HuH-7.5 (cell line): ENCODE results near the gene CNTRL.
"Not testable (repeated sequence)": the region's sequence is repeated elsewhere in the genome, so short reads cannot be mapped to it uniquely, and the experiment has no call there.

Experiments used
- DNase-seq: peaks from one replicate; pipeline ENCODE4 v3.0.0; 2011; ENCODE audit warnings: low spot score

CNTRL gene, protein sequence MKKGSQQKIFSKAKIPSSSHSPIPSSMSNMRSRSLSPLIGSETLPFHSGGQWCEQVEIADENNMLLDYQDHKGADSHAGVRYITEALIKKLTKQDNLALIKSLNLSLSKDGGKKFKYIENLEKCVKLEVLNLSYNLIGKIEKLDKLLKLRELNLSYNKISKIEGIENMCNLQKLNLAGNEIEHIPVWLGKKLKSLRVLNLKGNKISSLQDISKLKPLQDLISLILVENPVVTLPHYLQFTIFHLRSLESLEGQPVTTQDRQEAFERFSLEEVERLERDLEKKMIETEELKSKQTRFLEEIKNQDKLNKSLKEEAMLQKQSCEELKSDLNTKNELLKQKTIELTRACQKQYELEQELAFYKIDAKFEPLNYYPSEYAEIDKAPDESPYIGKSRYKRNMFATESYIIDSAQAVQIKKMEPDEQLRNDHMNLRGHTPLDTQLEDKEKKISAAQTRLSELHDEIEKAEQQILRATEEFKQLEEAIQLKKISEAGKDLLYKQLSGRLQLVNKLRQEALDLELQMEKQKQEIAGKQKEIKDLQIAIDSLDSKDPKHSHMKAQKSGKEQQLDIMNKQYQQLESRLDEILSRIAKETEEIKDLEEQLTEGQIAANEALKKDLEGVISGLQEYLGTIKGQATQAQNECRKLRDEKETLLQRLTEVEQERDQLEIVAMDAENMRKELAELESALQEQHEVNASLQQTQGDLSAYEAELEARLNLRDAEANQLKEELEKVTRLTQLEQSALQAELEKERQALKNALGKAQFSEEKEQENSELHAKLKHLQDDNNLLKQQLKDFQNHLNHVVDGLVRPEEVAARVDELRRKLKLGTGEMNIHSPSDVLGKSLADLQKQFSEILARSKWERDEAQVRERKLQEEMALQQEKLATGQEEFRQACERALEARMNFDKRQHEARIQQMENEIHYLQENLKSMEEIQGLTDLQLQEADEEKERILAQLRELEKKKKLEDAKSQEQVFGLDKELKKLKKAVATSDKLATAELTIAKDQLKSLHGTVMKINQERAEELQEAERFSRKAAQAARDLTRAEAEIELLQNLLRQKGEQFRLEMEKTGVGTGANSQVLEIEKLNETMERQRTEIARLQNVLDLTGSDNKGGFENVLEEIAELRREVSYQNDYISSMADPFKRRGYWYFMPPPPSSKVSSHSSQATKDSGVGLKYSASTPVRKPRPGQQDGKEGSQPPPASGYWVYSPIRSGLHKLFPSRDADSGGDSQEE (N-terminal part only)

DNA sequence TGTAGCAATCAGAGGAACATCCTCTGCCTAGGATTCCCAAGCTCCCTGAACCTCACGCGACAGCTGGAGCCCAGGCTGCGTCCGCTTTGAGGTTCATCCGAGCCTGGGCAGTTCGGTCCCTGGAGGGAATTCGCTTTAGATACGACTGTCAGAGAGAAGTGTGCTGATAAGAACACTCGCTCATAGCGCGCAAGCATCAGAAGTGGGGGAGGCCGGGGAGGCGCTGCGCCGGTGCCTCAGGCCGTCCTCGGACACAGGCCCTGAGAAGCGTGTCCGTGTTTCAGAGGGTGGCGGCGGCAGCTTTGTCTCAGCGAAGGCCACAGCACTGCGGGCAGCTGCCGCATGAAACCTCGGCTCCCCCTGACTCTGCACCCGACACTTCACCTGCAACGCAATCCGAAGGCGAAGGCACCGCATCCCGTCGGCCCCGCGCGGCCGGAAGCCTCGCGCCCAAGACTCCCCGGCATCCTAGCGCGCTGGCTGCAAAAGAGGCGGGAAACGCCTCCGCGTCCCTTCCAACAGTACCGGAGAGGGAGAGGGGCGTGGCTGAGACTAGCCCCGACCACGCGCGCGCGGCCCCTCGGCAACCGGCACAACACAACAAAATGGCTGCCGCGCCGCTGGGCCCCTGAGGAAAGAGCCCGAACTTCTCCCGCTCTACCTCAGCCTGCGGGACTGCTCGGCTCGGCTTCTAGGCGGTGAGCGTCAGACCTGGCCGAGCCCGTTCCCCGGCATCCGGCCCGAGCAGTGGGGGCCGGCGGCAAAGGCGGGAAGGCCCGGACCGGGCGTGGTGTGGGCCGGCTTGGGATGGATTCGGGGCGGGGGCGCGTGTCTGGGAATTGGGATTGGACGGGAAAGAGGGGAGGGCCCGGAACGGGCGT is at the start of gene CNTRL:
Gene CNTRL, plus strand, starts transcription at position 586 of the 881 bp plus-strand sequence. CDS start 13,372 bp downstream, outside the sequence.
- DNase-seq, result peak; percentile 71

DNA sequence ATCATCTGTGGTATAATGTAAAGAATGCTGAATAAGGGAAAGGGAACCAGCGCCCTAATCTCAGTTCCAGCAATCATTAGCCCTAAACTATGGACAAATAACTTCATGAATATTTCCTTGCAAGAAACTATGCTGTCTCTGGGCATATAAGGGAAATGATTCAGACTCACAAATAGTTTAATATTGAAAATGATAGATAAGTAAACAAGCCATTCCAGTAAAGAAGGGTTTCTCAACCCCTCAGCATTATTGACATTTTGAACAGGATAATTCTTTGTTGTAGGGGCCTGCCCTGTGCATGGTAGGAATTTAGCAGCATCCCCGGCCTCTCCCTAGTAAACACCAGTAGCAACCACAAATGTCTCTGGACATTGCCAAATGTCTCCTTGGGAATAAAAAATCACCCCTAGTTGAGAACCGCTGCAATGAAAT is 48.5 kb upstream of the CNTRL start:
- no peak for DNase-seq

- no peak for DNase-seq
These were observed 48.0 kb upstream of the CNTRL start for GRCh38 chr9:121026768-121027167.

GRCh38 chr9:121028285-121028684 is 46.5 kb upstream of the CNTRL start:
- DNase-seq, result not testable (repeated sequence)

DNA sequence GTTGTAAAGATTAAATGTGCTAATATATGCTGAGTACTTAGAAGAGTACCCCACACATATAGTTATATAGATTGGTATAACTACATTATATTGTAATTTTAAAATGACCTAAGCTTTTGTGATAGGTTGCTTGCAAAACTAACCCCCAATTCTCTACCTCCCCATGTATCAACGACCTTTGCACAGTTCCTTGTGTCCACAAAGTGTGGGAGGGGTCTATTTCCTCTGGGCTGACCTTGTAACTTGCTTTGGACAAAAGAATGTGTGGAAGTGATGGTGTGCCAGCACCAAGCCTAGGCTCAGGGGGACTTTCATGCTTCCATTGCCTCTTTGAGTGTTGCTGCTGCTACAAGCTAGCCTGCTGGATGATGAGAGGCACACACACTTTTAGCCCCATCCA is 45.3 kb upstream of the CNTRL start:
- no peak for DNase-seq

- DNase-seq, result no peak
These were observed 40.2 kb upstream of the CNTRL start for GRCh38 chr9:121034529-121034928.

- not testable (repeated sequence) for DNase-seq
These were observed 39.0 kb upstream of the CNTRL start for GRCh38 chr9:121035717-121036116.

DNA sequence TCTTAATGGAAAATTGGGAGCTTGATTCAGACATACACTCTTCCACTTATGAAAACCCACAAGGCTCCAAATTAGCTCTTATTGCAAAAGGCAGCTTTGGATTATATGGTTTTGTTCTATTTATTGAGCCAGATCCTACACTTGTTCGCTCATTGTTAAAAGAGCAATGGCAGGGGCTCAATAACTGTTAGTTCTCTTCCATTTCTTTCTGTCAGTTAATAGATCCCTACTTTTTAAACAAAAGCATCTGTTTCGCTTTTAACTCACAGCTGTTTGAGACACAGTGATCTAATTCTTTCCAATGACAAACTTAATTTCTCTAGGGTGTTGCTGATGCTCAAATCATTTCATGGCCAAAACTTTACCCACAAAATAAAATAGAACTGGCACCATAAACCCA is 36.4 kb upstream of the CNTRL start:
- no peak for DNase-seq

GRCh38 chr9:121038804-121039203 is 36.0 kb upstream of the CNTRL start:
- DNase-seq, result no peak

DNA sequence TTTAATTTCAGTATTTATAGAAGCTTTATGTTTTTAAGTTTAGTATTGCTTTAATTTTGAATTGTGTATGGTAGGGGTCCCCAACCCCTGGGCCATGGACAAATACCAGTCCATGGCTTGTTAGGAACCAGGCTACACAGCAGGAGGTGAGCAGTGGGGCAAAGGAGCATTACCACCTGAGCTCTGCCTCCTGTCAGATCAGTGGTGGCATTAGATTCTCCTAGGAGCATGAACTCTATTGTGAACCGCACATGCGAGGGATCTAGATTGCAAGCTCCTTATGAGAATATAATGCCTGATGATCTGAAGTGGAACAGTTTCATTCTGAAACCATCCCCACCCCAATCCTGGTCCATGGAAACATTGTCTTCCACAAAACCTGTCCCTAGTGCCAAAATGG is 26.6 kb upstream of the CNTRL start:
- no peak for DNase-seq

DNA sequence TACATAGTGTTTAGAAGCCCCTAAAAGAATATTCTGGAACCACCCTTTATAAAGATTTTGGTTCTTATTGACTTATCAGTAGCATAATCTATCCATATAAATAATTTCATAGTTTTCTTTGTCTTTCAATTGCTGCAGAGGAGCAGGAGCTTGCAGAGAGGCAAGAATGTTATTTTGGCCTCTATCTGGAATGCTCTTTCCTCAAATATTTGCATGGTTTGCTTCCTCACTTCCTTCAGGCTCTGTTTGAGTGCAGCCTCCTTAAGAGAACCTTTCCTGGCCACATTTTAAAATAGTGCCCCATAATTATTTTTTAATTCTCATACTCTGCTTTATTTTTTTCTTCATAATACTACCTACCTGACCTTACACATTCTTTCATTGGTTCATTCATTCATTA is 26.1 kb upstream of the CNTRL start:
- DNase-seq, result no peak

- no peak for DNase-seq
These were observed 24.4 kb upstream of the CNTRL start, which contains the start of gene C5 for GRCh38 chr9:121050128-121050988. TSS of gene C5 (minus strand) at chr9:121050275. CDS start at chr9:121050246, 29 bp downstream.

- no peak for DNase-seq
These were observed 21.2 kb upstream of the CNTRL start for GRCh38 chr9:121053544-121053943.

DNA sequence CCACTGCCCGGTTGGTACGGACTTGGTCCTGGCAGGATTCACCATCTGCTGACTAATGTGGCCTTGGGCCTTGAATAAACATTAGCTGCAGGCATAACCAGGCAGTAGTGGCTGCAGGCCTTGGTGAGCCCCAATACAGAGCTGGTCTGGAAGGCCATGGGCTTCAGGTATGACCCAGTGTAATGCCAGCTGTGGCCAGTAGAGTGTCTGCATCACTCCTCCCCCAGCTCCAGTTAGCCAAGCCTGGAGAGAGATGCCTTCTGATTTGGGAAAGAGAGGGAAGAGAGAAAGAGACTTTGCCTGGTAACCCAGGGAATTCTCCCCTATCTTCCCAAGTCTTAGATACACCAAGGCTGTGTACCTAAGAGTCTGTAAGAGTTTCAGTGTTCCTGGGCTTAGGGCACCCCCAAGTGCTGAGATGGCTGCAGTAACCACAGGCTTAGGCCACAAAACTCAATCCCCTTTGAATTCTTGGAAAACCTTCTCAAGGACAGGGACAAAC is 19.1 kb upstream of the CNTRL start:
- no peak for DNase-seq

- no peak for DNase-seq
These were observed 16.9 kb upstream of the CNTRL start for GRCh38 chr9:121057821-121058220.

DNA sequence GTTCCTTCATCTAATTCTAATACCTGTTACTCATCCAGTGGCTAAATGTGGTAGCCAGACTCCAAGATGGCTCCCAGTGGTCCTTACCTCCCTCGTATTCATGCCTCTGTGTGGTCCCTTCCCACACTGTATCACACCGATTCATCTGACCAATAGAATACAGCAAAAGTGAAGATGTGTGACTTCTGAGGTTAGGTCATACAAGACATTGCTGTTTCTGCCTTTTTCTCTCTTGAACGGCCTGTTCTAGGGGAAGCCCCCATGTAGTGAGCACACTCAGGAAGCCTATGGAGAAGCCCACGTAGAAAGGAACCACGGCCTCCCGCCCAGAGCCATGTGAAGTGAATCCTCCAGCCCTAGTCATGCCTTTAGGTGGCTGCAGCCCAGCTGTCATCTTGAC is 15.2 kb upstream of the CNTRL start:
- DNase-seq, result no peak

- no peak for DNase-seq
These were observed 14.6 kb upstream of the CNTRL start for GRCh38 chr9:121059998-121060636.

- no peak for DNase-seq
These were observed 7.9 kb upstream of the CNTRL start for GRCh38 chr9:121066850-121067249.

GRCh38 chr9:121067640-121068039 is 7.1 kb upstream of the CNTRL start:
- DNase-seq, result no peak
